ENCODE results near the gene CAMTA1.
"Not testable (repeated sequence)": the region's sequence is repeated elsewhere in the genome, so short reads cannot be mapped to it uniquely, and the experiment has no call there.

The CAMTA1 gene

GRCh38 chr1:7403265-7404045 lies 618.2 kb downstream of the CAMTA1 start:
- no peak for DNase-seq

- DNase-seq, result peak in 2 of 4 experiments; percentile 16 to 30
Observed at GRCh38 chr1:7404046-7404742, 618.9 kb downstream of the CAMTA1 start.

- no peak for DNase-seq
Observed at GRCh38 chr1:7405844-7406500, 620.7 kb downstream of the CAMTA1 start.

GRCh38 chr1:7406641-7407543 lies 621.6 kb downstream of the CAMTA1 start:
- no peak for DNase-seq

- no peak for DNase-seq
Observed at GRCh38 chr1:7407544-7407895, 622.3 kb downstream of the CAMTA1 start.

GRCh38 chr1:7407980-7408770 lies 622.9 kb downstream of the CAMTA1 start:
- no peak for DNase-seq

- no peak for DNase-seq
Observed at GRCh38 chr1:7408771-7409150, 623.5 kb downstream of the CAMTA1 start.

- no peak for DNase-seq
Observed at GRCh38 chr1:7409278-7409677, 624.0 kb downstream of the CAMTA1 start.

- no peak for DNase-seq
Observed at GRCh38 chr1:7410156-7410555, 624.9 kb downstream of the CAMTA1 start.

- DNase-seq, result not testable (repeated sequence)
Observed at GRCh38 chr1:7417618-7418017, 632.4 kb downstream of the CAMTA1 start.

- DNase-seq, result no peak
Observed at GRCh38 chr1:7418442-7419080, 633.3 kb downstream of the CAMTA1 start.

GRCh38 chr1:7420098-7420445 lies 634.8 kb downstream of the CAMTA1 start:
- DNase-seq, result no peak

GRCh38 chr1:7420470-7421100 lies 635.3 kb downstream of the CAMTA1 start:
- no peak for DNase-seq

- no peak for DNase-seq
Observed at GRCh38 chr1:7421471-7422075, 636.3 kb downstream of the CAMTA1 start.

GRCh38 chr1:7422081-7422480 lies 636.8 kb downstream of the CAMTA1 start:
- DNase-seq, result no peak

- DNase-seq, result no peak
Observed at GRCh38 chr1:7422561-7422960, 637.3 kb downstream of the CAMTA1 start.

GRCh38 chr1:7422966-7423365 lies 637.7 kb downstream of the CAMTA1 start:
- DNase-seq, result no peak

- DNase-seq, result no peak
Observed at GRCh38 chr1:7424352-7424890, 639.2 kb downstream of the CAMTA1 start.

GRCh38 chr1:7425229-7425628 lies 640.0 kb downstream of the CAMTA1 start:
- no peak for DNase-seq

- no peak for DNase-seq
Observed at GRCh38 chr1:7425771-7426170, 640.5 kb downstream of the CAMTA1 start.

Data from suppressor macrophage (primary cell).